Stimulated activated naive B cell treated with anti-CD40 and anti-IgM and Interleukin-4, amounts not matched to agents 10 μg/mL and 1 μg/mL and 100 μg/mL, for 72 hours (primary cell): ENCODE measurements around the gene YAP1.

Experiments
- ATAC-seq, 2 donors: fragments of 150-1000 bp; cut with Tn5 transposase; replicated peaks; 2 replicates each; pipeline ENCODE4 v1.10.0; 2021; ENCODE audit warnings: moderate library complexity in 1 of 2
- DNase-seq: peaks from one replicate; pipeline ENCODE4 v3.0.0; 2021
- H3K27ac Mint-ChIP-seq: one replicate; pipeline ENCODE4 v1.8.0; 2022; ENCODE audit warnings: mild to moderate bottlenecking, mixed read lengths
- H3K27me3 Mint-ChIP-seq, 2 donors: one replicate each; pipeline ENCODE4 v1.8.0; 2022; ENCODE audit warnings: mixed read lengths in 2 of 2
- H3K36me3 Mint-ChIP-seq, 2 donors: one replicate each; pipeline ENCODE4 v1.8.0; 2022; ENCODE audit warnings: mixed read lengths in 2 of 2, mild to moderate bottlenecking in 1 of 2
- H3K4me1 Mint-ChIP-seq, 2 donors: one replicate each; pipeline ENCODE4 v1.8.0; 2022; ENCODE audit warnings: mixed read lengths in 2 of 2, mild to moderate bottlenecking in 1 of 2
- H3K4me3 Mint-ChIP-seq, 2 donors: one replicate each; pipeline ENCODE4 v1.8.0; 2022; ENCODE audit warnings: mild to moderate bottlenecking in 2 of 2, mixed read lengths in 2 of 2, moderate library complexity in 1 of 2
- H3K9me3 Mint-ChIP-seq, 2 donors: one replicate each; pipeline ENCODE4 v1.8.0; 2022; ENCODE audit warnings: mixed read lengths in 2 of 2, mild to moderate bottlenecking in 1 of 2

The YAP1 gene

DNA sequence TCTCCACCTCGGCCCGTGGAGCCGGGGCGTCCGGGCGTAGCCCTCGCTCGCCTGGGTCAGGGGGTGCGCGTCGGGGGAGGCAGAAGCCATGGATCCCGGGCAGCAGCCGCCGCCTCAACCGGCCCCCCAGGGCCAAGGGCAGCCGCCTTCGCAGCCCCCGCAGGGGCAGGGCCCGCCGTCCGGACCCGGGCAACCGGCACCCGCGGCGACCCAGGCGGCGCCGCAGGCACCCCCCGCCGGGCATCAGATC, 439 bp downstream of the YAP1 start:
- Mint-ChIP-seq H3K27ac (no peak overlapping the region), H3K4me3 (peak overlapping the region in 1 of 2 donors; percentile 61), H3K27me3 (peaks cover 36 to 49% of the 10 kb centered on the region in 2 donors), H3K36me3 (peaks cover 3 to 4% of the 10 kb centered on the region in 2 donors), H3K9me3 (no peaks in the 10 kb centered on the region), H3K4me1 (peaks cover 5 to 18% of the 10 kb centered on the region in 2 donors)
- ATAC-seq (no peak), DNase-seq (no peak)

DNA sequence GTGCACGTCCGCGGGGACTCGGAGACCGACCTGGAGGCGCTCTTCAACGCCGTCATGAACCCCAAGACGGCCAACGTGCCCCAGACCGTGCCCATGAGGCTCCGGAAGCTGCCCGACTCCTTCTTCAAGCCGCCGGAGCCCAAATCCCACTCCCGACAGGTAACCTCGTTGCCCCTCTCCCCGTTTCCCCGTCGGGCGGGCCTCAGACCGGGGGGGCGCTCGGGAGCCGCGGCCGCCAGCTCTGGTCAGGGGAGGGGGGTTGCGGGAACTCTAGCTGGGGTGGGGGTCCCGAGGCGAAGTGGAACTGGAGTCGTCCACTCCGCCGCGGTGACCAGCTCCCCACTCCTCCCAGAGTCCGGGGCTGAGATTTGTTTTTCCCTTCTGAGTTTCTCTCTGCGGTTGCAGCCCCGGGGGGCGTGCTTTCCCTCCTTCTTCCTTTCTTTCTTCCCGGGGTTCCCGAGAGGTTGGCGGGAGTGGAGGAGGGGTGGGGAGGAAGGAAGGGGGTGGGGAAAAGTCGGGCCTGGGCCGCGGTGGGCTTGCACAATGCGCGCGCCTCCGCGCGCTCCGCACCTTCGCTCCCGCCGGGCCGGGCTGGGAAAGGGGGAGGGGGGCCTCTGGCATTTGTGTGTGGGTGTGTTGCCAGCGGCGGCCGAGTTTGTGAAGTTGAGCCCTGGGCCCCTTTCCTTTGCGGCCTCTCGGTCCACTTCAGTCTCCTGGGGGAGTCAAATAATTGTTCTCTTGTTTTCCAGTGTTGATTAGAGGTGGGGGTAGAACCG, 952 bp downstream of the YAP1 start:
- H3K27ac Mint-ChIP-seq = no peak overlapping the region
- DNase-seq (no peak), ATAC-seq (peak; percentile 31 to 32)
- H3K4me3 Mint-ChIP-seq = peak overlapping the region; percentile 61
- no peaks in the 10 kb centered on the region for H3K9me3 Mint-ChIP-seq
- H3K27me3 Mint-ChIP-seq = peaks cover 38 to 54% of the 10 kb centered on the region in 2 donors
- peaks cover 3 to 4% of the 10 kb centered on the region in 2 donors for H3K36me3 Mint-ChIP-seq
- peaks cover 5 to 18% of the 10 kb centered on the region in 2 donors for H3K4me1 Mint-ChIP-seq

DNA sequence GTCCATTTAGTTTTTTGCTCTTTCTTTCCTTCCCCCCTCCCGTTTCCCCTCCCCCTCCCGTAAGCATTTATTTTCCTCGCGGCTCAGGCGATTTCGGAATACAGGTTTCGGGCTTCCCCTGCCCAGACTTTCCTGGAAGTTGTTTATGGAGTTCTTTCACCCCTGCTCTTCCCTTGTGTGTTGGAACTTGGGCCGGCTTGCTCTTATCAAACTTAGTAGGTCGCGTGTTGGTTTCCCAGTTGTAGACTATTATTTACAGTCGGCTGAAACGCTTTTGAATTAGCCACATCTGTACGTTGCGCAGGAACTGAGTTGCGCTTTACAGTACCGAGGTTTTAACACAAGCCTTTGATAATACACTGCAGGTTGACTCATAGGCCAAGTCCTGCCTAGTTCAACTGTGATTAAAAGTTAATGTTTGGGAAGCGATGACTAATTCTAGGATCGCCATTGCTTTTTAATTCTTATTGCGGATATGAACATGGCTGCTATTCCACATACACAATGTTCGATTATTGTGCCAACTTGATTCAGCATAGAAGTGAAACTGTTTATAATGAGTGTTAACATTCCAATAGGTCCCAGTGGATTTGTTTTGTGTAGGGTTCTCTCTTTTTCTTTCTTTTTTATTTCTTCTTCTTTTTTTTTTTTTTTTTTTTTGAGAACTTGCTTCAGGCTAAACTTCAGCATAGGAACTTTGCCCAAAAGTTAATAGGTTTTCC, 1.7 kb downstream of the YAP1 start:
- Mint-ChIP-seq H3K4me3 (peak overlapping the region; percentile 61), H3K9me3 (no peaks in the 10 kb centered on the region), H3K27ac (peak overlapping the region; percentile 31), H3K36me3 (peaks cover 3 to 4% of the 10 kb centered on the region in 2 donors), H3K4me1 (peaks cover 5 to 18% of the 10 kb centered on the region in 2 donors), H3K27me3 (peaks cover 43 to 61% of the 10 kb centered on the region in 2 donors)
- ATAC-seq (peak; percentile 44 to 47), DNase-seq (no peak)

DNA sequence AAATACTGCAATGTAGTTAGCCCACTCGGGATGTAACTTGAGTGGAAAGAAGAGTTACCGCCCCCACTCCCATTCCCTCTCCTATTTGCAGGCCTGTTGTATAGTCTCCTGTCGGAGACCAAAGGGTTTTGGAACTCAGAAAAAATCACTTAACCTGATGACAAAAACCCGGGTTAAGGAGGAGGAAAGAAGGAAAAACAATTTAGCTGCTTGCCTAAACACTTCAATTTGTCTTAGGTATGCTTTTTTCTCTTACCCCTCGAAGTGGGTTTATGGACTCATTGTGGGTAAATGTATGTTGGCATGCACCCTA, 2.2 kb downstream of the YAP1 start:
- Mint-ChIP-seq H3K9me3 (no peaks in the 10 kb centered on the region), H3K27me3 (peaks cover 39 to 61% of the 10 kb centered on the region in 2 donors), H3K27ac (no peak overlapping the region), H3K4me3 (no peak overlapping the region), H3K4me1 (peaks cover 5 to 18% of the 10 kb centered on the region in 2 donors), H3K36me3 (peaks cover 3 to 4% of the 10 kb centered on the region in 2 donors)
- no peak for ATAC-seq
- DNase-seq = no peak

DNA sequence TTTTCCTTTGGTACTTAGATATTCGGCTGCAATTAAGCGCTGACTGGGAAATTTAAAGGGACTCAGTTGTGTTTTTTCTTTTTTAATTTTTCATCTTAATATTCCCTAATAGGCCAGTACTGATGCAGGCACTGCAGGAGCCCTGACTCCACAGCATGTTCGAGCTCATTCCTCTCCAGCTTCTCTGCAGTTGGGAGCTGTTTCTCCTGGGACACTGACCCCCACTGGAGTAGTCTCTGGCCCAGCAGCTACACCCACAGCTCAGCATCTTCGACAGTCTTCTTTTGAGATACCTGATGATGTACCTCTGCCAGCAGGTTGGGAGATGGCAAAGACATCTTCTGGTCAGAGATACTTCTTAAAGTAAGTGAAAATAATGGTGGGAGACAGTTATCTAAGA, 3.8 kb downstream of the YAP1 start:
- DNase-seq = no peak
- Mint-ChIP-seq H3K36me3 (peaks cover 3 to 4% of the 10 kb centered on the region in 2 donors), H3K27ac (no peak overlapping the region), H3K27me3 (peaks cover 35 to 47% of the 10 kb centered on the region in 2 donors), H3K4me3 (no peak overlapping the region), H3K4me1 (peaks cover 5 to 18% of the 10 kb centered on the region in 2 donors), H3K9me3 (no peaks in the 10 kb centered on the region)
- no peak for ATAC-seq

DNA sequence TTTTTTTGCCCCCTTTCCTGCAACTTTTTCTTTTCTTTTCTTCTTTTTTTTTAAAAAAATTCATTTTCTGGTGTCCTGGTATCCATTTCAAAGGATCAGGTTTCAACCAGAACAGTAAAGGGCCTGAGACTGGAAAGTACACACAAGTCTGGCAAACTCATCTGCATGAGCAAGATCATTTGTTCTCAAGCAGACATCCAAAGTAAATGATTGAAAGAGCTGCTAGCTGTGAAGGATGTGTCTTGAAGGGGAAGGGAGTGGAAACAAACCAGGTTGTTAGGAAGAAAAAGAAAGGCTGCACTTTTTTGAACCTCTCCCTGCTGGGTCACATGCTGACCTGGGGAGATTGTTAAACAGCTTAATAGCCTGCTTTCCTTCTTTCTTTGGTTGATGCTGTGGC, 5.3 kb downstream of the YAP1 start:
- H3K27me3 Mint-ChIP-seq = peaks cover 32 to 41% of the 10 kb centered on the region in 2 donors
- H3K4me1 Mint-ChIP-seq = peaks cover 3 to 7% of the 10 kb centered on the region in 2 donors
- ATAC-seq = no peak

DNA sequence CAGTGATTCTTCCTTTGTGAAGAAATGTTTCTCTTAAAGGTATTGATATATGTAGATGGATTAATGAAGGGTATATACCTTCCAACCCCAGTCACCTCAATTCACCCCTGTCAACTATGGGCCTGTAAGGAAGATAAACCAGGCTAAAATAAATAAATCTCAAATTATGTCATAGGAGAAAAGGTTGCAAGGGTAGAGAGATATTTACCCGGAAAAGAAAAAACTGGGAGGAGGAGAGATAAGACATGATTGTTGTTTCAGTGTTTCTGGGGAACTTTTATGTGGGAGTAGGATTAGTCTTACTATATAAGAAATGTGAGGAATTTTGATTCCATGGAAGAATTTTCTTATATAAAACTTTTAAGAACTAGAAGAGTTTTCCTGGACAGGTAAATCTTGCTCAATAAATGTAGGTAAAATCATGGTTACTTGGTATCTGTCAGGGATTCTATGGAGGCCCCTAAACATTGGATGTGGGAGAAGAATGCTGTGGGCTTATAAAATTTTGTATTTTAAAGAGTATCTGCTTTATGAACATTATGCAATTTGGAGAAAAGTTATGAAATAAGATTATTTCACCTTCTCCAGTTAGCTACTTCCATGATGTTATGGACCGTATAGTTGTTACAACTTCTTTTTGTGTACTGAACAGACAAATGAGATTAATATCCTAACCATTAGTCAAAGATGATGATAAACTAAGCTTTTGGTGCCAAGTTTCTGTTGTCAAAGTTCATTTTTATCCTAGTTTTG, 6.4 kb downstream of the YAP1 start:
- ATAC-seq (no peak), DNase-seq (no peak)
- Mint-ChIP-seq H3K36me3 (no peaks in the 10 kb centered on the region), H3K4me1 (peaks cover 3 to 4% of the 10 kb centered on the region in 2 donors), H3K27ac (no peak overlapping the region), H3K9me3 (no peaks in the 10 kb centered on the region), H3K4me3 (no peak overlapping the region), H3K27me3 (peaks cover 32 to 44% of the 10 kb centered on the region in 2 donors)

More for the DNA sequence above, 5.3 kb downstream of the YAP1 start:
- DNase-seq = no peak
- H3K4me3 Mint-ChIP-seq = no peak overlapping the region
- H3K27ac Mint-ChIP-seq = no peak overlapping the region
- no peaks in the 10 kb centered on the region for H3K9me3 Mint-ChIP-seq
- H3K36me3 Mint-ChIP-seq = no peaks in the 10 kb centered on the region

DNA sequence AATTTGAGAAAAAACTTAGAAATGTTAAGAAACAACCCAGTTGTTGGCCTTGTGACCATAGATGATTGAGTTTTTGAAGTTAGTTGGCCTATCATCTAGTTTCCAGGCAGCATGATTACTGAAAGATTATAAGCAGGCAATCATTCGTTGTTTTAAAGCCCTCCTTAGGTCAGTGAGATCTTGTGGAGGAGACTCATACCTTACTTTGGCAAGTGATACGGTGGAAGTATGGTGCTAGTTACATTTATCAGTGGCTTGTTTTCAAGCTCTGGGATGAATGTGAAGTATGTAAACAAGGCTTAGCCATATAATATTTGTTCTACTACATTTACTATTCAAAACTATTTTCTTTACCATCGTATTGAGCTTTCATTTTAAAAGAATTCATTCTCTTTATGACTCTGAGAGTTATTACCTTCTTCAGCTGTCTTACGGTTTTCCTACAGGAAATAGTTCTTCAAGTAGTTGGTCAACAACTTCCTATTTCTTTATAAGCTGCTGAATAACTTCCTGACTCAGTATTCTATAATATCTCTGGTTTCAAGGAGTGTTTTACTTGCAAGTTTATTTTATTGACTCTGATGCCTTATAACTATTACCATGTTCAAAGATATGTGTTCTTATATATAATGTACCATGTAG, 7.3 kb downstream of the YAP1 start:
- H3K4me3 Mint-ChIP-seq = no peak overlapping the region
- no peak for DNase-seq
- no peak overlapping the region for H3K27ac Mint-ChIP-seq
- H3K27me3 Mint-ChIP-seq = peaks cover 24 to 47% of the 10 kb centered on the region in 2 donors
- no peak for ATAC-seq
- no peaks in the 10 kb centered on the region for H3K36me3 Mint-ChIP-seq
- no peaks in the 10 kb centered on the region for H3K9me3 Mint-ChIP-seq
- H3K4me1 Mint-ChIP-seq = no peaks in the 10 kb centered on the region

DNA sequence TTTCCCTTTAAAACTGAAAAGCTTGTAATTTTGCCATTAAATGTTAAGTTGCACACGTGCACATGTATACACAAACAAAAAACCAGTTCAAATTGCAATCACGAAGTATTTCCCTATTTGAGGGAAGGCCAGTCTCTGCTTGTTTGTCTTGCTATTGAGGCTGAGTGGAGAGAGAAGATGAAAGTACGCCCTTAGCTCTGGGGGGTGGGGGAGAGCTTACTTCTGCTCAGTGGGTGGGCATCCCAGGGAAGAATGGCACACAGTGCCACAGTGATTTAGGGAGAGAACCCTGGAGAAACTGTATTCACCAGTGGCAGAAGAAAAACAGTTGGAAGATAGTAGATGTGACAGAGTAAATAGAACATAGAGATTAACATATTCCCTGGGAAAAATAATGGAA, 8.7 kb downstream of the YAP1 start:
- ATAC-seq (no peak), DNase-seq (no peak)
- Mint-ChIP-seq H3K36me3 (no peaks in the 10 kb centered on the region), H3K27ac (no peak overlapping the region), H3K9me3 (peaks cover 3% of the 10 kb centered on the region in 2 donors), H3K27me3 (peaks cover 28 to 53% of the 10 kb centered on the region in 2 donors), H3K4me1 (no peaks in the 10 kb centered on the region), H3K4me3 (no peak overlapping the region)

DNA sequence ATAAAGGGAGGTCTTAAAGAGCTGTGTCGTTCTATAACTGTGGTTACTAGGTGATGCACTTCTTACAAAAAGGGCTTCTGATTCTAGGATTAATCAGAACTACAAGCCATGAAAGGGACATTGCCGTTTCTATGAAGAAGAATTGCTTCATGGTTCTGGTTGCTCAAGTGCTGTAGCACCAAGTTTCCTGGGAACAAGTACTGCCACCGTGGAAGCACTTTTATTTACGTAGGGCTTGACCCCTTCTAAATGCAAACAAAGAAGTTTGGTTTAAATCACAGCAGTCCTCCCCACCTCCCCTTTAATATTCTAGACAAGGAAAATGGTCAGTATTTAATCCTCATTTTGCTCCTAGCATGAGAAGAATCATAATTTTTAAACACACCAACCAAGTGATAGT, 9.8 kb downstream of the YAP1 start:
- Mint-ChIP-seq H3K36me3 (no peaks in the 10 kb centered on the region), H3K27me3 (peaks cover 27 to 57% of the 10 kb centered on the region in 2 donors), H3K27ac (no peak overlapping the region), H3K4me1 (no peaks in the 10 kb centered on the region), H3K4me3 (no peak overlapping the region), H3K9me3 (peaks cover 5 to 7% of the 10 kb centered on the region in 2 donors)
- ATAC-seq (no peak), DNase-seq (no peak)

DNA sequence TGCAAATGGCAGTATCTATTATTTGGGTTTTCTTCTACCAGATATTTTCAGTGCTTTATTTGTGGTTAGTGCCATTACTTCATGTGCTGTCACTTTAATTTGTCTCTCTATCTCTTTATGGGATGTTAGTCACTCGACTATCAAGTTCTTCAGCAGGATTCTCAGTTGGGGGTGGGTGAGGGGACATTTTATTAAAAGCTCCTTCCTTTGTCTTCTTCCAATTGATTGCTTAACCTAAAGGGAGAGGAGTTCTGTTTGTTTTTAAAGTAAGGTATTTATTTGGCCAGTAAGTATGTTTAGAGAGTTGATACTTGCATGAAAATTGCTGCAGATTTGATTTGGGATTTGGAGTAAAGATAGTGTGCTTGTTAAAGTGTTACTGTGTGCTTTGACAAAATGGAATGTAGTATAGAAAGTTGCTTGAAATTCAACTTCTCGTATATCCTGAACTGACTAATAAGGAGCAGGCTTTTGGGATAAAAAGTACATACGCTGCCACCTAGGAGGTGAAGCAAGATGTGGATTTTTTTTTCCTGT, 10.3 kb downstream of the YAP1 start:
- no peak for ATAC-seq
- Mint-ChIP-seq H3K27me3 (peaks cover 22 to 52% of the 10 kb centered on the region in 2 donors), H3K4me1 (no peaks in the 10 kb centered on the region), H3K4me3 (no peak overlapping the region), H3K9me3 (peaks cover 5 to 7% of the 10 kb centered on the region in 2 donors), H3K27ac (no peak overlapping the region), H3K36me3 (no peaks in the 10 kb centered on the region)
- no peak for DNase-seq

DNA sequence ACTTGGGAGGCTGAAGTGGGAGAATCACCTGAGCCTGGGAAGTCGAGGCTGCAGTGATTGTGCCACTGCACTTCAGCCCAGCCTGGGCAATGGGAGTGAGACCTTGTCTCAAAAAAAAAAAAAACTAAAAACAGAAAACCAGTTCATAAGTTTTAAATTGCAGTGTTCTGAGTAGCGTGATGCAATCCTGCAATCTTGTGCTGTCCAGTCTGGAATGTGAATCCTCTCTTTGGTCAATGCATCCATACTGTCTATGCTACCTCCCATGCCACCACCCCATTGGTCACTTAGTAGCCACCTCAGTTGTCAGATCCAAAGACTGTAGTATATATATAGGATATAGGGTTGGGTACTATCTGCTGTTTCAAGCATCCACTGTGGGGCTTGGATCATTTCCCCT, 11.1 kb downstream of the YAP1 start:
- no peaks in the 10 kb centered on the region for H3K4me1 Mint-ChIP-seq
- H3K4me3 Mint-ChIP-seq = no peak overlapping the region
- peaks cover 5 to 8% of the 10 kb centered on the region in 2 donors for H3K9me3 Mint-ChIP-seq
- DNase-seq (no peak), ATAC-seq (no peak)
- no peak overlapping the region for H3K27ac Mint-ChIP-seq
- H3K36me3 Mint-ChIP-seq = no peaks in the 10 kb centered on the region
- H3K27me3 Mint-ChIP-seq = peaks cover 17 to 46% of the 10 kb centered on the region in 2 donors

DNA sequence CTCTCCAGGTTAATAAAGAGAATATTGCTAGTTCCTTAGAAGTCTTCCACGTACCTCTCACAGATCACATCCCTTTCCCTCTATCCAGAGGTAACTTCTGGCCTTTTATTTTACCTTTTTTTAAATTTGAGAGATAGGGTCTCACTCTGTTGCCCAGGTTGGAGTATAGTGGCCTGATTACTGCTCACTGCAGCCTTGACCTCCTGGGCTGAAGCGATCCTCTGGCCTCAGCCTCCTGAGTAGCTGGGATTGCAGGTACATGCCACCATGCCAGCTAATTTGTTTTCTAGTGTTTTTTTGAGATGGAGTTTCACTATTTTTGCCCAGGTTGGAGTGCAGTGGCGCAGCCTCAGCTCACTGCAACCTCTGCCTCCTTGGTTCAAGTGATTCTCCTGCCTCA, 24.4 kb downstream of the YAP1 start:
- DNase-seq (no peak), ATAC-seq (no peak)
- no peak overlapping the region for H3K27ac Mint-ChIP-seq
- H3K36me3 Mint-ChIP-seq = no peaks in the 10 kb centered on the region
- H3K4me3 Mint-ChIP-seq = no peak overlapping the region
- H3K9me3 Mint-ChIP-seq = peaks cover 0 to 3% of the 10 kb centered on the region in 2 donors
- H3K27me3 Mint-ChIP-seq = peaks cover 8 to 14% of the 10 kb centered on the region in 2 donors
- H3K4me1 Mint-ChIP-seq = no peaks in the 10 kb centered on the region

DNA sequence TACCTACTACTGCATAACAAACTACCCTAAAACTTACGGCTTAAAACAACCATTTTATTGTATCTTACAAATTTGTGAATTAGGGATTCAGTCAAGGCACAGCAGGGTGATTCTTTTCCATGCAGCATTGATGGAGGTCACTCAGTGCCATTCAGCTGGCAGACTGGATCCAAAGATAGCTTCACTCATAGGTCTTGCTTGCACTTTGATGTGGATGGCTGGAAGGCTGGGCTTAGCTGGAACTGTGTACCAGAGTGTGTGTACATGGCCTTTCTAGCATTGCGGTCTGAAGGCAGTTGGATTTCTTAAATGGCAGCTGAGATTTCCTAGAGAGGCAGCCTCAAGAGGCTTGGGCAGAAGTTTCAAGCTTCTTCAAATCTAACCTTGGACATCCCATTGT, 25.0 kb downstream of the YAP1 start:
- H3K36me3 Mint-ChIP-seq = no peaks in the 10 kb centered on the region
- ATAC-seq (no peak), DNase-seq (no peak)
- H3K9me3 Mint-ChIP-seq = peaks cover 0 to 3% of the 10 kb centered on the region in 2 donors
- H3K27ac Mint-ChIP-seq = no peak overlapping the region
- peaks cover 5 to 8% of the 10 kb centered on the region in 2 donors for H3K27me3 Mint-ChIP-seq
- no peaks in the 10 kb centered on the region for H3K4me1 Mint-ChIP-seq
- no peak overlapping the region for H3K4me3 Mint-ChIP-seq
